Measurements from ENCODE around the gene ALPK3.
A peak's percentile ranks its signal among the peaks of the same experiment; 100 is the strongest.
"Not testable (repeated sequence)": the region's sequence is repeated elsewhere in the genome, so short reads cannot be mapped to it uniquely, and the experiment has no call there.

Gene ALPK3

DNA sequence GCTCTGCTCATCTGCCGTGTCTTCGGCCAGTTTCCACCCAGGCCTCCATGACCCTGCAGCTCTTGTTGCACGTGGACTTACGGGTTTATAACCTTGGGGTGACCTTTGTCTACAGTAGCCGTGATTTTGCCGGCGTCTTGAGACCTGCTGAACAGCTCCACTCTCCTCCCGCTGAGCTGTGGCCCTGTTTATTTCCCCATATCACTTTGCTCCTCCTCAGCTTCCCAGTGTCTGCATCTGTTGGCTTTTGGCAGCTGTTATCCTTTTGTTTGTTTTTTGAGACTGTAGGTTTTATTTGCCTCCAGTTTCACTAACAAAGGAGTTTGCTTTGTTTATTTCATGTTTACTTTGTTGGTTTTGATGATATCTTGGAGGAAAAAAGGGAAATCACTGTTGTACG, 38.0 kb downstream of the ALPK3 start:
- DNase-seq = peak; percentile 34

GRCh38 chr15:84855765-84856164, 38.6 kb downstream of the ALPK3 start:
- no peak for DNase-seq

DNA sequence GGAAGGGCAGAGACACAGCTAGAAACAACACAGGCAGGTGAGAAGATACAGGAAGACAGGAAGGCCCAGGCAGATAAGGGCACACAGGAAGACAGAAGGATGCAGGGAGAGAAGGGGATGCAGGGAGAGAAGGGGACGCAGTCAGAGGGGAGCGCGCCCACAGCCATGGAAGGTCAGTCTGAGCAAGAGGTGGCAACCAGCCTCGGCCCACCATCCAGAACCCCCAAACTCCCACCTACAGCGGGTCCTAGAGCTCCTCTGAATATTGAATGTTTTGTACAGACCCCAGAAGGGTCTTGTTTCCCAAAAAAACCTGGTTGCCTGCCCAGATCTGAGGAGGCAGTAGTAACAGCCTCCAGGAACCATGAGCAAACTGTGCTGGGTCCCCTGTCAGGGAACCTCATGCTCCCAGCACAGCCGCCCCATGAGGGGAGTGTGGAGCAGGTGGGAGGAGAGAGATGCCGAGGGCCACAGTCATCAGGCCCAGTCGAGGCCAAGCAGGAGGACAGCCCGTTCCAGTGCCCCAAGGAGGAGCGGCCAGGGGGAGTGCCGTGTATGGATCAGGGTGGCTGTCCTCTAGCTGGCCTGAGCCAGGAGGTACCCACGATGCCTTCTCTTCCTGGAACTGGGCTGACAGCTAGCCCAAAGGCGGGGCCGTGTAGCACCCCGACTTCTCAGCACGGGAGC, 39.7 kb downstream of the ALPK3 start:
- no peak for DNase-seq

GRCh38 chr15:84857418-84858004, 40.4 kb downstream of the ALPK3 start:
- DNase-seq = no peak

DNA sequence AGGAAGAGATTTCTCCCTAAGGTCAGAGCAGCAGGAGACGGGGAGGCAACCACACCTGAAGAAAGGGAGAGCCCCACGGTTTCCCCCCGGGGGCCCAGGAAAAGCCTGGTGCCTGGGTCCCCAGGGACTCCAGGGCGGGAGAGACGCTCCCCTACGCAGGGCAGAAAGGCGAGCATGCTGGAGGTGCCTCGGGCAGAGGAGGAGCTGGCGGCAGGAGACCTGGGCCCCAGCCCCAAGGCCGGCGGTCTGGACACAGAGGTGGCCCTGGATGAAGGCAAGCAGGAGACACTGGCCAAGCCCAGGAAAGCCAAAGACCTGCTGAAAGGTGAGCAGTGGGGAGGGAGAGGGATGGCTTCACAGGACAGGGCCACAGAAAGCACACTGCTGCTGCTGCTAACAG, 41.1 kb downstream of the ALPK3 start:
- no peak for DNase-seq

- no peak for DNase-seq
Measured at GRCh38 chr15:84859144-84859543, 42.0 kb downstream of the ALPK3 start.

- no peak for DNase-seq
Measured at GRCh38 chr15:84859651-84860050, 42.5 kb downstream of the ALPK3 start.

DNA sequence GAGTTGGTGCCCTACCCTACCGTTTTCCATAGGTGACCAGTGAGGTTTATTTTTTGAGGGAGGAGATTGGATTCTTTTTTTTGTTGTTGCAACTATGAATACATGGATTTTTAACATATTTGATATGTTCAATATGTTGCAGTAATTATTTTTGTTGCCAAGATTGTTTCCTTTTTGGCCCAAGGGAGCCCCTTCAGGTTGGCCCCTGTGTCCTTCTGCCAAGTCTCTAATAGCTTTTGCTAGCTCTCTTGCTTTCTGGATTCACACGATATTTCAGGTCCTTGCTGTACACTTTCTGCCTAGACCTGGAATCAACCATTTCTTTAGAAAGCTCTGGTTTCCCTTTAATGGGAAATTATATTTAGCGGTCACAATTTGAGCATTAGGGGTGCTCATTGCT, 44.6 kb downstream of the ALPK3 start:
- DNase-seq = no peak

- DNase-seq = no peak
Measured at GRCh38 chr15:84862214-84862975, 45.2 kb downstream of the ALPK3 start.

GRCh38 chr15:84863565-84864443, 46.6 kb downstream of the ALPK3 start:
- DNase-seq = no peak

DNA sequence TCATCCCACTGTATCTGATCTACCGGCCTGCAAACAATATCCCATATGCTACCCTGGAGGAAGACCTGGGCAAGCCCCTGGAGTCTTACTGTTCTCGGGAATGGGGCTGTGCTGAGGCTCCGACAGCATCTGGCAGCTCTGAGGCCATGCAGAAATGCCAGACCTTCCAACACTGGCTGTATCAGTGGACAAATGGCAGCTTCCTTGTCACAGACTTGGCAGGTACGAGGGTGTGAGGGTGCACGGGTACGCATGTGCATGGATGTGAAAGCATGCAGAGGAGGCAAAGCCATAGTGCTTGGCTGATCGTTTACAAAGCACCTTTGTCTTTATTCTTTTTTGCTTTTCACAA, 47.3 kb downstream of the ALPK3 start:
- DNase-seq = no peak

DNA sequence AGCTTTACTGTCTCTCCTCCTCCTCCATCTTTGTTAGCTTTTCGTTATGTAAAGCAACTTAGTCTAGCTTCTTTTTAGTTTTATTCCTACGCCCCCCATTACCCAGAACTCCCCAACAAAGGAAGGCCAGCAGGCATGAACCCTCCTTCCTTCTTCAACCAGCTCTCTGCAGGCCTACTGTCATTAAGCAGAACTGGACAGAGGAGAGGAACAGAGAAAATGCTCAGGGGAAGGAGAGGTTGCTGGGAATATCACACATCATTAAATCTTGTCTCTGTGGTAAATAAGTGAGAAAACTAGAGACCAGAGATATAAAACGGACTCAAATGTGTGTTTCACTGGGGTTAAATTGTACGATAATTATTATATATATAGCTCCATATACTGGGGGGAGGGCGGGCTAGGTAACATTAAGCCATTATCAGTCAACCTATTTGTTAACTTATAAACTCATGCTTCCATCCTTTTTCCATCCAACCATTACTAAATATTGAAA, 48.0 kb downstream of the ALPK3 start:
- DNase-seq = no peak

DNA sequence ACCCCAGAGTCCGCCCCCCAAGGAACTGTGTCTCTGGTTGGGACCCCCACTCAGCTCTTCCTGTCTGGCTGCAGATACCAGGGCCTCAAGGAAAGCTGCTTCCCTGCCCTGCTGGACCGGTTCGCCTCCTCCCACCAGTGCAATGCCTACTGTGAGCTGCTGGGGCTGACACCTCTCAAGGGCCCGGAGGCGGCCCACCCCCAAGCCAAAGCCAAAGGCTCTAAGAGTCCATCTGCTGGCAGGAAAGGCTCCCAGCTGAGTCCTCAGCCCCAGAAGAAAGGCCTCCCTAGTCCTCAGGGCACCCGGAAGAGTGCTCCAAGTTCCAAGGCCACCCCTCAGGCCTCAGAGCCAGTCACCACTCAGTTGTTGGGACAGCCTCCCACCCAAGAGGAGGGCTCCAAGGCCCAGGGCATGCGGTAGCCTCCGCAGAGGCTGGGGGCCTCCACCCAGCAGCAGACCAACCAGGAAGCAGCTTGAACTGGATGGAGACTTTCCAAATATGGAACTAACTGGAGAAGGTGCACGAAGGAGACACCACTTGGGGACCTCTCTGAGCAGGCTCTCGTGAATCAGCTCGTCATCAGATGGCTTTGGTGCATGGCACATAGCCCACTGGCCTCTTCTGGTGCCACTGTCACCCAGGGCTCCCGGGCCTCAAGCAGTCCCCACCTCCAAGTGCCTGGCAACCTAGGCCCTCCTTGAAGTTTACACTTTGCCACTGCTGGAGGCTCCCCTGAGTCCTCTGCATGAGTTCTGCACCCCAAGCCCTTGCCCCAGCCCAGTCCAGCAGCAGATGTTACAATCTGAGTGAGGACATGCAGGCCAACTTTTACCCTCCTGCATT, 51.1 kb downstream of the ALPK3 start:
- no peak for DNase-seq

- no peak for DNase-seq
Measured at GRCh38 chr15:84869510-84869909, 52.4 kb downstream of the ALPK3 start.

DNA sequence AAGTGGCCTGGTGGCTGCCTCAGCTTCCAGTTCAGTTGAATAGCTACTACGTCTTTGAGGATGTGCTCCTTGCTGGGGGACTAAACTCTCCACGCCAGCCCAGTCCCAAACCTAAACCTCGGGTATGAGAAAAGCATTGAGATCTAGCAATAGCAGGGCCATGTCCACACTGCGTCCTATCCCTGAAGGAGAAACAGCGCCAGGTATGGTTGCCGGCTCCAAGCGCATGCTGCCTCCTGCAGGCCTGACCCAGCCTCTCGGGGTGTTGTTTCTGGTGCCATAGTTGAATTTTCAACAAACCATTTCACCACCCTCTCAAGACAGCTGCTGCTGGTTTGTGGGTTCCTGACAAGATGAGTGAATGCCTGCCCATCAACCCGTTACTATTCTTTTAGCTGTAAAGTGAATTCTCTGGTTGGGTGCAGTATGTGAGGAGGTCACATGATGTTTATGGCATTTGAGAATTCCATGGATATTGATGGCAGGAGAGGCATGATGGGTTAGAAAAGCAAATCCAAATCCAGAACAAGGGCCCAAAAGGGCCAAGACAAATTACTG, 54.4 kb downstream of the ALPK3 start:
- DNase-seq = no peak

DNA sequence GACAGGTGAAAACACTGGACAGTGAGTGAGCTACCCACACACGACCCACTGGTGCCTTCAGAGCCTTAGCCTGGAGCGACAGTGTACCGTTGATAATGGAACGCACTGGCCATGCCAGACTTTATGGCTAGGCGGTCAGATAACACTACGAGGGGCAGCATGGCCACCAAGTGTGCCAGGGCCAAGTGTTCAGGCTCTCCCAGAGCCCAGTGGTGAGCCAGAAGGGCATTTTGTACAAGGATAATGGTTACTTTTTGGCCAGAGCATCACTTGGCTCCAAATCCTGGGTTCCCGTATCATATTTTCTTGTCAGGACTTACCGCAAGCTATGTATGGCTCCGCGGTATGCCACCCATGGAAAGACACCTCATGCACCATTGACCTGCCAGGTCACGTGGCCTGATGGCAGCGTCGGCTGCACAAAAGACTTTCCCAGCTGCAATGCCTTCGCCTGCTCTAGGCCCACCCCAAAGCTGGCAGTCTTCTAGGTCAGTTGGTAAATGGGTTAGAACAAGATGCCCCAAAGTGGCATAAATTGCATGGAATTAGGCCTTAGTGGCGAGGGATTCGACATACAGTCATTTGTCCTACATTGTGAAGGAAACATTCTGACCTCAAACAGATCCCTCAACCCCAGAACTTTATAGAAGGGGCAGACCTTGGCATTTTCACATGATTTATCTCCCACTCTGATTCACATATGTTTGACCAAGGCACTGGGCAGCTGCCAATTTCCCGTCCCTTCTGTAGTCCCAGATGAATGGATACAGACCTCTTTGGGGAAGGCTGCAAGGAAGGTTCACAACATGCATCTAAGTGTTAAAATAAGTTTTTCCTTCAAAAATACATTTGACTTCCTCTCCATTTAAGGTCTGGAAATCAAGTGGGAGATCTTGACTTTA, 55.1 kb downstream of the ALPK3 start:
- DNase-seq = no peak

- no peak for DNase-seq
Measured at GRCh38 chr15:84873997-84874396, 56.8 kb downstream of the ALPK3 start.

- no peak for DNase-seq
Measured at GRCh38 chr15:84874981-84875699, 58.0 kb downstream of the ALPK3 start.

DNA sequence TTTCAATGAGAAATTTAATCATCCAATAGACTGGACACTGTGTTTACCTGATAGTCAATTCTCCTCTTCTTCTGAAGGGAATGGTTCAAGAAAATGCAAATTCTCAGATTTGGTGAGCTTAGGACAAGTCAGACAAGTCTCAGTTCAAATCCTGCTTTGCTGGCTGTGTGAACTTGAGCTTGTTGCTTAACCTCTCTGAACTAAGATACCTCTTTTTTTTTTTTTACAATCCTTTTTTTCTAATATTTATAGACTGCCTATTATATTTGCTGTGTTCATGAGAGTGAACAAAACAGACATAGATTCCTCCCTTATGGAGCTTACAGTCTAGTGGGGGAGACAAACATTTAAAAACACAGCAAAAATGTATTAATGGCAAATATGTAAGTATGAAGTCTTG, 59.1 kb downstream of the ALPK3 start:
- DNase-seq = no peak

DNA sequence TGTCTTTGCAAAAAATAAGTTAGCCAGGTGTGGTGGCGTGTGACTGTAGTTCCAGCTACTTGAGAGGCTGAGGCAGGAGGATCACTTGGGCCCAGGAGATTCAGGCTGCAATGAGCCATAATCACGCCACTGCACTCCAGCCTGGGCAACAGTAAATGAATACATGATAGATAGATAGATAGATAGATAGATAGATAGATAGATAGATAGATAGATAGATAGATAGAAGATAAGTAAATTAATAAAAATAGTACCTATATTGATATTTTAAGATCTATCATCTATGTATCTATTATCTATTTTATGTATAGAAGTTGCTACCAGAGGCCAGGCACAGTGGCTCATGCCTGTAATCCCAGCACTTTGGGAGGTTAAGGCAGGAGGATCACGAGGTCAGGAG, 60.5 kb downstream of the ALPK3 start:
- not testable (repeated sequence) for DNase-seq

Data from NCI-H345 (cell line).